ENCODE results near the gene RXRA.

- TF ChIP-seq CTCF (IDR thresholded peaks at IDR 0.05) (no peak), POLR2A (IDR thresholded peaks at IDR 0.05) (no peak)
These were observed 35.7 kb downstream of the RXRA start for GRCh38 chr9:134361843-134362414.

Data from adrenal gland (tissue), 5 donors.